GM12864 (cell line): ENCODE data around the gene NDUFAF5.
"Not testable (repeated sequence)": the region's sequence is repeated elsewhere in the genome, so short reads cannot be mapped to it uniquely, and the experiment has no call there.

ENCODE experiments used
- DNase-seq: peaks from one replicate; pipeline ENCODE4 v3.0.0-alpha.2; 2011; ENCODE audit warnings: low read depth
- H3K4me3 ChIP-seq: 2 replicates; pipeline ENCODE4 v1.5.1; 2011; ENCODE audit warnings: mild to moderate bottlenecking, low read depth, low read length, control low read depth
- CTCF ChIP-seq: IDR thresholded peaks from 2 replicates; pipeline ENCODE4 v1.5.1; 2011; ENCODE audit warnings: low read depth, mild to moderate bottlenecking, moderate library complexity, low read length, control low read depth, inconsistent platforms; ENCODE audit errors: missing control alignments

NDUFAF5 gene

DNA sequence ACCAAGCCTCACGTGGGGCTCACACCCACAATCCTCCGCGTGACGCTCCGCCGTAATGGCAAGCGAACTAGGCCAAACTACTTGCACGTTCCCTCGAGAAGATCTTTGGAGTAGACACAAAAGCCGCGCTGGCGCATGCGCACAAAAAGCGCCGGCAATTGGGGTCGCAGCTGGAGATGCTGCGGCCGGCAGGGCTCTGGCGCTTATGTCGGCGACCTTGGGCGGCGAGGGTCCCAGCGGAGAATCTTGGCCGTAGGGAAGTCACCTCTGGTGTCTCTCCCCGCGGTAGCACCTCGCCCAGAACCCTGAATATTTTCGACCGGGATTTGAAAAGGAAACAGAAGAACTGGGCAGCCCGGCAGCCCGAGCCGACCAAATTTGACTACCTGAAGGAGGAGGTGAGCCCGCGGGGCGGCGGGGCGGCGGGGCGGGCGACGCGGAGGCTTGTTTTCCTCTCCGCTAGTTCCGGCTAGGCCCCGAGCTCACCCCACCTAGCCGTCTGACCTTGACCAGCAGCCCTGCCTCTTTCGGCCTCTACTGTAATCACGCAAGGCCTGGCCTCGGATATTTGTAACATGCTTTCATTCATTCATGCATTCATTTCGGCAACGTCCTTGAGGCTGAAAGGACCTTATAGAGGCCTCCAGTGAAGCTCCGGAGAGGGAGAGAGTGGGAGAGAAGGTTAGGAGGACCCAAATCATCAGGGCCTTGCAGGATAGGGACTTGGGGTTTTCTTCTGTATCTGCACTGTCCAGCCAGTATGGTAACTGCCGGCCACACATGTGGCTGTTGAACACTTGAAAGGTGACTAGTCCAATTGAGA lies at the start of gene NDUFAF5, which contains the start of gene ESF1:
Gene NDUFAF5 (plus strand): TSS at position 136 of the 823 bp plus-strand sequence. CDS start 41 bp downstream, at position 177.
Gene ESF1 (minus strand): TSS at position 27 of the 823 bp plus-strand sequence. CDS start 1,779 bp downstream, outside the sequence.
- TF ChIP-seq CTCF: no peak
- H3K4me3 ChIP-seq: peak within 1 kb of the TSS; percentile 73
- DNase-seq: peak; percentile 94

GRCh38 chr20:13735826-13736225 lies 49.0 kb upstream of the NDUFAF5 start:
- DNase-seq: no peak
- H3K4me3 ChIP-seq: no peak overlapping the region
- TF ChIP-seq CTCF: no peak

DNA sequence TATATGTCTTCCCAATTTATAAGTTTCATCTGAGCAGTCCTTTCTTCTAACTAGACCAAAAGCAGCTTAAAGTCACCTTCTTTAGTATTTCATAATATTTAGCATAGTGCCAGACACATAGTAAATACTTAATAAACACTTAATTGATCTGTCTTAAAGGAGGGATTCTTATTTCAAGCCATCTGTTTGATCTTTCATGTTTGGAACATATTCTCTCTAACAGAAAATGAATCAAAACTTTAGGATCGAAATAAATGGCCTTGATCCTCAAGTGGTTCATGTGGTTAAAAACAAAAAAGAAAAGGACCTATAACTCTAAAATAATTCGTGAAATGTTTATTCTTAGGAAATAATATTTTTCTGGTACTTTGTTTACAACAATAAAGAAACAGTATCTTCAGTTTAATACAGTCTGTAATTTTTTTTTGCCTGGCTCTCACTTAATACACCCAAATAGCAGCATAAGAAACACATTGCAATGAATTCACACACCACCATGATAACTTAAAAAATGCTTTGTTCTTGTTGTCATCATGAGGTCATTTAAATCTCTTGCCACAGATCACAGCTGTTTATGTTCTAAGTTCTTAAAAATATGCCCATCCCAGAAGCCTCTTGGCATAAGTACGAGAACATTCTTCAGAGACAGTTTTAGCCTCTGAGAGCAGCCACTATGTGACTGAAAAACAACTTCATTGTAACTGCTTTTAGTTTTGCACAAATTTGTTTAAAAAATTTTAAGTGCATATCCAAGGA lies 48.2 kb upstream of the NDUFAF5 start:
- DNase-seq: no peak
- TF ChIP-seq CTCF: no peak
- no peak overlapping the region for H3K4me3 ChIP-seq

GRCh38 chr20:13738187-13738586 lies 46.6 kb upstream of the NDUFAF5 start:
- not testable (repeated sequence) for H3K4me3 ChIP-seq, DNase-seq

GRCh38 chr20:13739731-13740649 lies 44.8 kb upstream of the NDUFAF5 start:
- DNase-seq: no peak
- no peak overlapping the region for H3K4me3 ChIP-seq
- TF ChIP-seq CTCF: no peak

DNA sequence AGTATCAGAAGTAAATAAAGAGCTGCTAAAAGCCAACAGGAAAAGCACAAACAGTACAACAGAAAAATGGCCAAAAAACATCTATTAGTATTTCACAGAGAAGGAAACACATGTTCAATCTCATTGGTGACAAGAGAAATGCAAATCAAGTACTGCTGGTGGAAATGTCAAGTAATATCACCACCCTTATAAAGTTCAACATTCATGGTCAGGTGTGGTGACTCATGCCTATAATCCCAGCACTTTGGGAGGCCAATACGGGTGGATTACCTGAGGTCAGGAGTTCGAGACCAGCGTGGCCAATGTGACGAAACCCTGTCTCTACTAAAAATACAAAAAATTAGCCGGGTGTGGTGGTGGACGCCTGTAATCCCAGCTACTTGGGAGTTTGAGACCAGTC lies 42.9 kb upstream of the NDUFAF5 start:
- DNase-seq: no peak
- TF ChIP-seq CTCF: no peak
- H3K4me3 ChIP-seq: no peak overlapping the region
